HepG2 (cell line): ENCODE data around the gene NIBAN1. TPM values are rescaled to one million over a fixed set of nuclear protein-coding genes. Genes with fewer than 3 reads are reported as not detected.

Experiments used
- ATAC-seq: fragments of 200-7000 bp; cut with Tn5 transposase; 3 replicates; pipeline ENCODE4 v1.9.1; 2020; ENCODE audit warnings: mild to moderate bottlenecking, moderate library complexity
- BruUV-seq: library from RNA; stranded (reverse); fragments of 400-500 nt; replicated peaks from 2 replicates; lab custom pipeline; 2021; lab: Mats Ljungman, UMichigan
- CTCF ChIA-PET: fragments of 300-600 bp; formaldehyde crosslinking; extraction: SDS; loops from one replicate; lab custom pipeline; 2021; ENCODE audit warnings: low total read pairs, inconsistent platforms, low intra/inter-chr PET ratio; lab: Yijun Ruan, JAX
- POLR2A ChIA-PET: fragments of 350-600 bp; sonication (Branson Sonifier 250); formaldehyde crosslinking; loops from one replicate; lab custom pipeline; 2020; ENCODE audit warnings: antibody characterized with exemption, inconsistent platforms; lab: Yijun Ruan, JAX
- DNase-seq: peaks from one replicate; pipeline ENCODE4 v3.0.0-alpha.2; 2015; ENCODE audit warnings: low spot score
- FAIRE-seq: peaks from 3 replicates; lab custom pipeline; 2011; peaks lifted over from hg19 to GRCh38; lab: Jason Lieb, UNC
- H2AFZ ChIP-seq: one replicate; pipeline ENCODE4 v1.6.1; 2011; ENCODE audit warnings: low read length, inconsistent platforms
- H3K27ac ChIP-seq: fragments of 300-600 bp; 3 replicates; pipeline ENCODE4 v1.8.0; 2011; ENCODE audit warnings: mixed run types, mild to moderate bottlenecking, mixed read lengths, low read length, inconsistent platforms; ENCODE audit not compliant: insufficient read depth; ENCODE audit errors: extremely low read length
- H3K27me3 ChIP-seq, 2 experiments: fragments of 200-600 bp in 1 of 2; 2 replicates in 1 of 2; 3 replicates in 1 of 2; pipeline versions ENCODE4 v1.6.0 to v1.8.0; 2011; ENCODE audit warnings: low read length in 2 of 2, mild to moderate bottlenecking in 2 of 2, moderate library complexity in 2 of 2, inconsistent platforms in 1 of 2; ENCODE audit not compliant: insufficient read depth in 2 of 2, control insufficient read depth in 1 of 2
- H3K36me3 ChIP-seq, 2 experiments: fragments of 200-600 bp in 1 of 2; replicated peaks in 1 of 2; 2 replicates in 1 of 2; 3 replicates in 1 of 2; pipeline versions ENCODE4 v1.5.1 to v1.8.0; 2011; ENCODE audit warnings: low read length in 2 of 2, inconsistent platforms in 1 of 2; ENCODE audit not compliant: insufficient read depth in 2 of 2, control insufficient read depth in 1 of 2
- H3K4me1 ChIP-seq: 2 replicates; pipeline ENCODE4 v1.5.1; 2012; ENCODE audit warnings: low read length, inconsistent platforms; ENCODE audit not compliant: insufficient read depth
- H3K4me2 ChIP-seq: 2 replicates; pipeline ENCODE4 v1.6.0; 2011; ENCODE audit warnings: low read depth, low read length, inconsistent platforms
- H3K4me3 ChIP-seq, 3 experiments: fragments of 200-600 bp in 1 of 3; sonication (generic), shearing (Covaris generic) in 1 of 3; replicated peaks in 1 of 3; 2 replicates each; pipeline ENCODE4 v1.5.1; 2011 to 2016; ENCODE audit warnings: low read length in 3 of 3, inconsistent platforms in 2 of 3, low read depth in 2 of 3, mild to moderate bottlenecking in 2 of 3, control low read depth in 1 of 3, mixed read lengths in 1 of 3; ENCODE audit not compliant: insufficient read depth in 1 of 3
- H3K79me2 ChIP-seq: one replicate; pipeline ENCODE4 v1.6.1; 2011; ENCODE audit warnings: low read length, inconsistent platforms; ENCODE audit not compliant: insufficient read depth
- H3K9ac ChIP-seq: 2 replicates; pipeline ENCODE4 v1.6.0; 2011; ENCODE audit warnings: mild to moderate bottlenecking, low read depth, low read length, inconsistent platforms; ENCODE audit not compliant: insufficient read depth
- H3K9me3 ChIP-seq: 2 replicates; pipeline ENCODE4 v1.5.1; 2012; ENCODE audit warnings: mild to moderate bottlenecking, low read length
- H4K20me1 ChIP-seq: 2 replicates; pipeline ENCODE4 v1.6.0; 2011; ENCODE audit warnings: inconsistent platforms, mild to moderate bottlenecking, low read length, moderate library complexity; ENCODE audit not compliant: insufficient read depth
- JDP2 ChIP-seq: sonication (generic); formaldehyde crosslinking; IDR thresholded peaks from 2 replicates; pipeline ENCODE4 v1.8.1; 2022; ENCODE audit warnings: missing genetic modification reagents, borderline replicate concordance
- KDM2A ChIP-seq: sonication (generic); formaldehyde crosslinking; IDR thresholded peaks from 2 replicates; pipeline ENCODE4 v1.4.0; 2020; ENCODE audit warnings: low read depth, missing genetic modification reagents, borderline replicate concordance
- MEF2D ChIP-seq: sonication (generic); formaldehyde crosslinking; IDR thresholded peaks from 2 replicates; pipeline ENCODE4 v1.5.1; 2020; ENCODE audit warnings: mild to moderate bottlenecking, missing genetic modification reagents
- MXD3 ChIP-seq: IDR thresholded peaks from 2 replicates; pipeline ENCODE4 v1.6.1; 2016; ENCODE audit warnings: mild to moderate bottlenecking, missing biosample characterization, missing genetic modification reagents
- NFE2L1 ChIP-seq: sonication (generic); formaldehyde crosslinking; IDR thresholded peaks from 2 replicates; pipeline ENCODE4 v1.4.0; 2020; ENCODE audit warnings: missing genetic modification reagents, mild to moderate bottlenecking, borderline replicate concordance
- PPARG ChIP-seq: conservative IDR thresholded peaks from 2 replicates; pipeline ENCODE4 v1.6.1; 2016; ENCODE audit warnings: missing biosample characterization, missing genetic modification reagents
- SP2 ChIP-seq: sonication (generic); formaldehyde crosslinking; IDR thresholded peaks from 2 replicates; pipeline ENCODE4 v1.5.1; 2020; ENCODE audit warnings: mild to moderate bottlenecking, missing genetic modification reagents
- TFDP2 ChIP-seq: sonication (generic); formaldehyde crosslinking; IDR thresholded peaks from 2 replicates; pipeline ENCODE4 v1.4.0; 2020; ENCODE audit warnings: missing genetic modification reagents
- ZFP36L1 ChIP-seq: sonication (generic); formaldehyde crosslinking; IDR thresholded peaks from 2 replicates; pipeline ENCODE4 v1.8.0; 2022; ENCODE audit warnings: mild to moderate bottlenecking, missing genetic modification reagents, moderate library complexity
- WGBS: methylation state at CpG from one replicate; pipeline ENCODE4 v1.1.6; 2017; ENCODE audit warnings: low lambda C conversion rate; 5-methylcytosine and 5-hydroxymethylcytosine counted together
- in situ Hi-C: cut with HindIII; loops from 2 replicates; pipeline ENCODE4 v1.10.0; 2017; ENCODE audit warnings: low pct_unique_long_range_greater_than_20kb; ENCODE audit not compliant: extremely low pct_ligation_motif_present
- intact Hi-C: fragments of 100-400 bp; cut with micrococcal nuclease; formaldehyde crosslinking; loops from one replicate; pipeline ENCODE4 v1.10.0; 2022; ENCODE audit not compliant: unreplicated experiment
- polyA plus RNA-seq, 8 experiments: library from polyadenylated mRNA; depleted of rRNA in 3 of 8; stranded (reverse) in 7 of 8; unstranded in 1 of 8; fragments of >200 nt; fragmentation: Illumina TruSeq in 4 of 8; extraction: Trizol in 4 of 8; gene quantifications; 2 replicates each; pipeline versions ENCODE4 v1.2.1 to v1.2.3, GENCODE V29; 2011 to 2016; ENCODE audit warnings: low read depth in 4 of 8, missing spikeins in 1 of 8, mixed read lengths in 1 of 8; ENCODE audit not compliant: insufficient read depth in 1 of 8
- total RNA-seq, 5 experiments: library from RNA; depleted of rRNA; stranded (reverse); fragments of >200 nt; fragmentation: Illumina TruSeq; extraction: Trizol; gene quantifications; 2 replicates each; pipeline ENCODE4 v1.2.3, GENCODE V29; 2016; ENCODE audit warnings: low read depth in 1 of 5

NIBAN1 gene
- total and polyA plus RNA-seq, 2 of the 13 experiments (the other 11 are each of a cell fraction or from before 2014, with no cell fraction given): not detected

- intact Hi-C loops (no loop called here), in situ Hi-C loops (no loop called here)
- Histone ChIP-seq H3K4me1 (peaks cover 5% of the 10 kb centered on the region; the same call in 1 of the 2 replicates), H4K20me1 (no peaks in the 10 kb centered on the region), H3K9ac (no peak overlapping the region), H2AFZ (no peak overlapping the region), H3K79me2 (no peaks in the 10 kb centered on the region), H3K9me3 (no peaks in the 10 kb centered on the region), H3K27ac (no peak overlapping the region), H3K27me3 (peaks cover 0 to 12% of the 10 kb centered on the region in 2 experiments; a peak in 1 of 5 replicates), H3K4me3 (no peak overlapping the region), H3K4me2 (no peak overlapping the region), H3K36me3 (no peaks in the 10 kb centered on the region)
- ChIA-PET POLR2A (no interaction called here), CTCF (no interaction called here)
- no peak for FAIRE-seq
- no peak for TF ChIP-seq TFDP2 (CRISPR knock-in tag)
- no peak for TF ChIP-seq JDP2 (CRISPR knock-in tag)
- no peak for TF ChIP-seq ZFP36L1 (CRISPR knock-in tag)
- TF ChIP-seq KDM2A (CRISPR knock-in tag): no peak
- no peak for TF ChIP-seq PPARG (CRISPR knock-in tag)
- TF ChIP-seq MEF2D: no peak
- no peak for TF ChIP-seq MXD3 (CRISPR knock-in tag)
- TF ChIP-seq SP2 (CRISPR knock-in tag): no peak
- no peak for TF ChIP-seq NFE2L1
- no TSS peak for BruUV-seq
- ATAC-seq: no peak
- DNase-seq: no peak
- 24% methylated on average over 3 of the region's 3 CpGs for WGBS
Observed at GRCh38 chr1:185015631-185016030, 41.3 kb upstream of the NIBAN1 start.
